ENCODE data around the gene GRIA1. TPM values are rescaled to one million over a fixed set of nuclear protein-coding genes. Genes with fewer than 3 reads are reported as not detected.

GRIA1 gene
- total RNA-seq, 2 donors from 2014 or later, result 1.2 TPM; not detected in 1

GRCh38 chr5:153619771-153620170 is 129.3 kb downstream of the GRIA1 start:
- H3K36me3 Mint-ChIP-seq (ENCODE audit: low read depth), result no peaks in the 10 kb centered on the region
- no peaks in the 10 kb centered on the region for H3K9me3 ChIP-seq (ENCODE audit: control insufficient read depth, low read length)
- H3K9me3 Mint-ChIP-seq, result no peaks in the 10 kb centered on the region
- H3K36me3 ChIP-seq (ENCODE audit: control insufficient read depth, insufficient read depth, low read length), result no peaks in the 10 kb centered on the region
- H3K4me3 ChIP-seq (ENCODE audit: low read length), result no peak overlapping the region
- H3K4me1 Mint-ChIP-seq, result no peaks in the 10 kb centered on the region
- no peak overlapping the region for H3K4me3 Mint-ChIP-seq
- H3K27me3 Mint-ChIP-seq (ENCODE audit: insufficient read depth), result no peaks in the 10 kb centered on the region
- no peak for DNase-seq
- H3K27me3 ChIP-seq (ENCODE audit: control insufficient read depth, insufficient read depth, low read length, poor library complexity, severe bottlenecking), result no peaks in the 10 kb centered on the region
- WGBS, 2 experiments (ENCODE audit: insufficient coverage in 1 of 2, insufficient read length in 1 of 2), result no CpG with 5 or more reads among the region's 1 CpG
- H3K4me1 ChIP-seq (ENCODE audit: control insufficient read depth, insufficient read depth, low read length), result no peaks in the 10 kb centered on the region
- no peak for TF ChIP-seq CTCF (conservative IDR thresholded peaks at IDR 0.05)
- H3K27ac ChIP-seq (ENCODE audit: low read depth, low read length), result no peak overlapping the region
- H3K9ac ChIP-seq (ENCODE audit: extremely low read depth, low read length, poor library complexity, severe bottlenecking), result no peak overlapping the region
- H3K27ac Mint-ChIP-seq, result no peak overlapping the region

- no peak overlapping the region for H3K27ac Mint-ChIP-seq
- WGBS, 2 experiments (ENCODE audit: insufficient coverage in 1 of 2, insufficient read length in 1 of 2), result 86 to 93% methylated on average over 3 of the region's 3 CpGs
Measured at GRCh38 chr5:153623124-153623523, 132.7 kb downstream of the GRIA1 start.

GRCh38 chr5:153623751-153624450 is 133.4 kb downstream of the GRIA1 start:
- H3K4me1 ChIP-seq (ENCODE audit: control insufficient read depth, insufficient read depth, low read length), result peaks cover 3% of the 10 kb centered on the region
- H3K4me3 ChIP-seq (ENCODE audit: low read length), result no peak overlapping the region
- Mint-ChIP-seq H3K4me1 (no peaks in the 10 kb centered on the region), H3K4me3 (no peak overlapping the region), H3K9me3 (no peaks in the 10 kb centered on the region), H3K27me3 (ENCODE audit: insufficient read depth) (no peaks in the 10 kb centered on the region), H3K36me3 (ENCODE audit: low read depth) (no peaks in the 10 kb centered on the region), H3K27ac (no peak overlapping the region)
- no peaks in the 10 kb centered on the region for H3K27me3 ChIP-seq (ENCODE audit: control insufficient read depth, insufficient read depth, low read length, poor library complexity, severe bottlenecking)
- H3K9me3 ChIP-seq (ENCODE audit: control insufficient read depth, low read length), result no peaks in the 10 kb centered on the region
- no peak overlapping the region for H3K27ac ChIP-seq (ENCODE audit: low read depth, low read length)
- no peak for TF ChIP-seq CTCF (conservative IDR thresholded peaks at IDR 0.05)
- H3K36me3 ChIP-seq (ENCODE audit: control insufficient read depth, insufficient read depth, low read length), result no peaks in the 10 kb centered on the region
- H3K9ac ChIP-seq (ENCODE audit: extremely low read depth, low read length, poor library complexity, severe bottlenecking), result no peak overlapping the region
- DNase-seq, result no peak
- WGBS, 2 experiments (ENCODE audit: insufficient coverage in 1 of 2, insufficient read length in 1 of 2), result 92% methylated on average over 4 of the region's 5 CpGs; no CpG with 5 or more reads in 1 of the 2 experiments

More at GRCh38 chr5:153623124-153623523, 132.7 kb downstream of the GRIA1 start:
- Histone ChIP-seq H3K9me3 (ENCODE audit: control insufficient read depth, low read length) (no peaks in the 10 kb centered on the region), H3K4me1 (ENCODE audit: control insufficient read depth, insufficient read depth, low read length) (no peaks in the 10 kb centered on the region), H3K4me3 (ENCODE audit: low read length) (no peak overlapping the region), H3K27me3 (ENCODE audit: control insufficient read depth, insufficient read depth, low read length, poor library complexity, severe bottlenecking) (no peaks in the 10 kb centered on the region), H3K27ac (ENCODE audit: low read depth, low read length) (no peak overlapping the region), H3K9ac (ENCODE audit: extremely low read depth, low read length, poor library complexity, severe bottlenecking) (no peak overlapping the region), H3K36me3 (ENCODE audit: control insufficient read depth, insufficient read depth, low read length) (no peaks in the 10 kb centered on the region)
- Mint-ChIP-seq H3K9me3 (no peaks in the 10 kb centered on the region), H3K27me3 (ENCODE audit: insufficient read depth) (no peaks in the 10 kb centered on the region), H3K4me1 (no peaks in the 10 kb centered on the region), H3K4me3 (no peak overlapping the region), H3K36me3 (ENCODE audit: low read depth) (no peaks in the 10 kb centered on the region)
- peak; percentile 46 for TF ChIP-seq CTCF (conservative IDR thresholded peaks at IDR 0.05)
- no peak for DNase-seq

Data from endodermal cell (in vitro differentiated cells).